Stimulated activated naive B cell treated with anti-CD40 and anti-IgM and Interleukin-4, amounts not matched to agents 10 μg/mL and 1 μg/mL and 100 μg/mL, for 72 hours (primary cell): ENCODE measurements around the gene CTDP1.

Source experiments
- ATAC-seq, 2 donors: fragments of 150-1000 bp; cut with Tn5 transposase; replicated peaks; 2 replicates each; pipeline ENCODE4 v1.10.0; 2021; ENCODE audit warnings: moderate library complexity in 1 of 2
- DNase-seq: peaks from one replicate; pipeline ENCODE4 v3.0.0; 2021
- H3K27ac Mint-ChIP-seq: one replicate; pipeline ENCODE4 v1.8.0; 2022; ENCODE audit warnings: mild to moderate bottlenecking, mixed read lengths
- H3K27me3 Mint-ChIP-seq, 2 donors: one replicate each; pipeline ENCODE4 v1.8.0; 2022; ENCODE audit warnings: mixed read lengths in 2 of 2
- H3K36me3 Mint-ChIP-seq, 2 donors: one replicate each; pipeline ENCODE4 v1.8.0; 2022; ENCODE audit warnings: mixed read lengths in 2 of 2, mild to moderate bottlenecking in 1 of 2
- H3K4me1 Mint-ChIP-seq, 2 donors: one replicate each; pipeline ENCODE4 v1.8.0; 2022; ENCODE audit warnings: mixed read lengths in 2 of 2, mild to moderate bottlenecking in 1 of 2
- H3K4me3 Mint-ChIP-seq, 2 donors: one replicate each; pipeline ENCODE4 v1.8.0; 2022; ENCODE audit warnings: mild to moderate bottlenecking in 2 of 2, mixed read lengths in 2 of 2, moderate library complexity in 1 of 2
- H3K9me3 Mint-ChIP-seq, 2 donors: one replicate each; pipeline ENCODE4 v1.8.0; 2022; ENCODE audit warnings: mixed read lengths in 2 of 2, mild to moderate bottlenecking in 1 of 2

The CTDP1 gene

GRCh38 chr18:79764131-79764530 lies 84.5 kb downstream of the CTDP1 start:
- no peak overlapping the region for H3K4me3 Mint-ChIP-seq
- H3K27me3 Mint-ChIP-seq, result peaks cover 0 to 6% of the 10 kb centered on the region in 2 donors
- H3K9me3 Mint-ChIP-seq, result peaks cover 22 to 23% of the 10 kb centered on the region in 2 donors
- DNase-seq (no peak), ATAC-seq (no peak)
- no peaks in the 10 kb centered on the region for H3K4me1 Mint-ChIP-seq
- no peak overlapping the region for H3K27ac Mint-ChIP-seq
- peaks cover 15 to 30% of the 10 kb centered on the region in 2 donors for H3K36me3 Mint-ChIP-seq

DNA sequence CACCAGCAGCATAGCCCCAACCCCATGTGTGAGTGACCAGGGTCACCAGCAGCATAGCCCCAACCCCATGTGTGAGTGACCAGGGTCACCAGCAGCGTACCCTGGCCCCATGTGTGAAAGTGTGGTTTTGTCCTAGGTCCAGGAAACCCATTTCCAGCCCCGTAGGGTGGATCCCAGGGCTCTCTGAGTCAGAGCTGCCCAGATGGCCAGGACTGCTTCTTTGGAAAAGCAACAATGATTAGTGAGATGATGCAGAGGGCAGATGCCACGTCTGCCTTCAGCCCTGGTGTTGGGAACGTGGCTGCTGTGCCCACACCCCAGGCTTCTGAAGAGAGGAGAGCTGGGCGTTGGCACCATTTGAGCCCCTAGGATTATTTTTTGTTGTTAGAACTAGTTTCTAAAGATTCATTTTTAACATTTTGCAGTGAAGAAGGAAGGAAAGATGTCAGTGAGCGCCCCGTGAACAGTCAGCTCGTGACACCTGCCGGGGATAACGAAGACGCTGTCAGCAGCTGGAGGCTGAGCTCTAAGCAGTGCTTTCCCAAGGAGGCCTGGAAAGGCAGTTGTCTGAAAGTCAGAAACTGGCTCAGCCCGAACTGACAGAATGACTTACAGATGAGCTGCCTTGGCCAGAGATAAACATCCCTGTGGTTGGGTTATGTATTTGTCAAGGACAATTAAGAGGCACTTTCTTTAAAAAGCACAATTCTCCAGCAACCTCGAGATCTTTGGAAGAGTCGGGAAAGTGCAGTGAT lies 86.1 kb downstream of the CTDP1 start:
- Mint-ChIP-seq H3K36me3 (peaks cover 6 to 19% of the 10 kb centered on the region in 2 donors), H3K27me3 (peaks cover 4 to 12% of the 10 kb centered on the region in 2 donors), H3K4me3 (no peak overlapping the region), H3K9me3 (peaks cover 18 to 19% of the 10 kb centered on the region in 2 donors), H3K4me1 (peaks cover 0 to 1% of the 10 kb centered on the region in 2 donors), H3K27ac (no peak overlapping the region)
- DNase-seq, result no peak
- no peak for ATAC-seq

DNA sequence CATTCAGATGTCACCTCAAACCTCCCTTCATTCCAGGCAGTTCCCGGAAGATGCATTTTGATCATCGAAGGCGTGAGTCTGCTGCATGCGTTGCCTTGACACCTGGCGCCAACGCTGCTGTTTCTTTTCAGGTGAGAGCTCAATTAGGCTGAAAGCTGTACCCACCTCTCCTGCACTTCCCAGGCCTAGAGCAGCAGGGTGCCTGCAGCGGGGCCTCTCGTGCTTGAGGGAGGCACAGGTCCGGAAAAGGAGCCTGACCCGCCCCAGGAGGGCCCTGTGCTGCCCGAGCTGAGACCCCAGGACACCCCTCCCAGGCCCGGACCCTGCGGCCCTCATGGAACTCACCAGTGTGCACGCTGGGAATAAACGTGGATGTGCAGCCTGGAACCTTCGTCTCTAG lies 86.7 kb downstream of the CTDP1 start:
- Mint-ChIP-seq H3K27me3 (peaks cover 4 to 12% of the 10 kb centered on the region in 2 donors), H3K27ac (no peak overlapping the region), H3K36me3 (peaks cover 4 to 15% of the 10 kb centered on the region in 2 donors), H3K9me3 (peaks cover 15 to 19% of the 10 kb centered on the region in 2 donors), H3K4me3 (no peak overlapping the region), H3K4me1 (peaks cover 0 to 1% of the 10 kb centered on the region in 2 donors)
- no peak for ATAC-seq
- no peak for DNase-seq

GRCh38 chr18:79768745-79769144 lies 89.1 kb downstream of the CTDP1 start:
- Mint-ChIP-seq H3K27ac (no peak overlapping the region), H3K36me3 (peaks cover 4 to 13% of the 10 kb centered on the region in 2 donors), H3K9me3 (peaks cover 5 to 15% of the 10 kb centered on the region in 2 donors), H3K4me1 (peaks cover 0 to 1% of the 10 kb centered on the region in 2 donors), H3K27me3 (peaks cover 18 to 28% of the 10 kb centered on the region in 2 donors), H3K4me3 (no peak overlapping the region)
- ATAC-seq (no peak), DNase-seq (no peak)

GRCh38 chr18:79769698-79770500 lies 90.3 kb downstream of the CTDP1 start:
- peaks cover 4 to 12% of the 10 kb centered on the region in 2 donors for H3K36me3 Mint-ChIP-seq
- H3K4me1 Mint-ChIP-seq, result peaks cover 0 to 1% of the 10 kb centered on the region in 2 donors
- no peak overlapping the region for H3K27ac Mint-ChIP-seq
- peaks cover 4 to 15% of the 10 kb centered on the region in 2 donors for H3K9me3 Mint-ChIP-seq
- H3K4me3 Mint-ChIP-seq, result no peak overlapping the region
- peaks cover 21 to 32% of the 10 kb centered on the region in 2 donors for H3K27me3 Mint-ChIP-seq
- DNase-seq (no peak), ATAC-seq (no peak)

DNA sequence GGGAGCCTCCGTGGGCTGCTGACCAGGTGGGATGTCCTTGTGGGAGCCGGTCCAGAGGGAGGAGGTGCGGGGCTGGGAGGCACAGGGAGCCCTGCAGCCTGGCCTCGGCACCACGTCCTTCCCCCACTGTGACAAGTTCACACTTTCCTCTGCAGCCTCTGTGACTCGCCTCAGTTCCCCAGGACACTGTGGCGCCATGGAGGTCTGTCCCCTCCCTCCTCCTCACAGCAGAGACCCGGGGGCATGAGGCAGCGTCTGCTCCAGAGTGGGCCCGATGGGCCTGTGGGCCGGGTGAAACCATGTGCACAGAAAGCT lies 90.9 kb downstream of the CTDP1 start:
- DNase-seq (no peak), ATAC-seq (no peak)
- peaks cover 21 to 32% of the 10 kb centered on the region in 2 donors for H3K27me3 Mint-ChIP-seq
- no peak overlapping the region for H3K4me3 Mint-ChIP-seq
- H3K9me3 Mint-ChIP-seq, result peaks cover 4 to 15% of the 10 kb centered on the region in 2 donors
- H3K4me1 Mint-ChIP-seq, result peaks cover 0 to 1% of the 10 kb centered on the region in 2 donors
- H3K36me3 Mint-ChIP-seq, result peaks cover 4 to 12% of the 10 kb centered on the region in 2 donors
- no peak overlapping the region for H3K27ac Mint-ChIP-seq

DNA sequence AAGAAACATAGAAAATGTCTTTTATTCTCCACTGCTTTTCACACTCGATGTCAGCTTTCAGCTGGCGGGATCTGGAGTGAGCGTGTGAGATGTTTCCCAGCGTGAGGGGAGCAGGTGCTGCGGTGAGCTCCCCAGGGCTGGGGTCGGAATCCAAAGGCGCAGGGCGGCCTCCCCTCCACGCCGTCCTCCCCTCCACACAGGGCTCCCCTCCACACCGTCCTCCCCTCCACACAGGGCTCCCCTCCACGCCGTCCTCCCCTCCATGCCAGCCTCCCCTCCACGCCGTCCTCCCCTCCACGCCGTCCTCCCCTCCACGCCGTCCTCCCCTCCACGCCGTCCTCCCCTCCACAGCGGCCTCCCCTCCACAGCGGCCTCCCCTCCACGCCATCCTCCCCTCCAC lies 91.2 kb downstream of the CTDP1 start:
- H3K9me3 Mint-ChIP-seq, result peaks cover 4 to 15% of the 10 kb centered on the region in 2 donors

GRCh38 chr18:79771446-79772107 lies 92.0 kb downstream of the CTDP1 start:
- Mint-ChIP-seq H3K27ac (no peak overlapping the region), H3K4me1 (peaks cover 0 to 1% of the 10 kb centered on the region in 2 donors), H3K4me3 (no peak overlapping the region), H3K27me3 (peaks cover 26 to 39% of the 10 kb centered on the region in 2 donors), H3K9me3 (peaks cover 4 to 15% of the 10 kb centered on the region in 2 donors), H3K36me3 (peaks cover 4 to 12% of the 10 kb centered on the region in 2 donors)
- ATAC-seq (no peak), DNase-seq (no peak)

More for the DNA sequence above, 91.2 kb downstream of the CTDP1 start:
- peaks cover 4 to 12% of the 10 kb centered on the region in 2 donors for H3K36me3 Mint-ChIP-seq
- ATAC-seq (no peak), DNase-seq (no peak)
- H3K27me3 Mint-ChIP-seq, result peaks cover 23 to 34% of the 10 kb centered on the region in 2 donors
- no peak overlapping the region for H3K4me3 Mint-ChIP-seq
- peaks cover 0 to 1% of the 10 kb centered on the region in 2 donors for H3K4me1 Mint-ChIP-seq
- no peak overlapping the region for H3K27ac Mint-ChIP-seq

DNA sequence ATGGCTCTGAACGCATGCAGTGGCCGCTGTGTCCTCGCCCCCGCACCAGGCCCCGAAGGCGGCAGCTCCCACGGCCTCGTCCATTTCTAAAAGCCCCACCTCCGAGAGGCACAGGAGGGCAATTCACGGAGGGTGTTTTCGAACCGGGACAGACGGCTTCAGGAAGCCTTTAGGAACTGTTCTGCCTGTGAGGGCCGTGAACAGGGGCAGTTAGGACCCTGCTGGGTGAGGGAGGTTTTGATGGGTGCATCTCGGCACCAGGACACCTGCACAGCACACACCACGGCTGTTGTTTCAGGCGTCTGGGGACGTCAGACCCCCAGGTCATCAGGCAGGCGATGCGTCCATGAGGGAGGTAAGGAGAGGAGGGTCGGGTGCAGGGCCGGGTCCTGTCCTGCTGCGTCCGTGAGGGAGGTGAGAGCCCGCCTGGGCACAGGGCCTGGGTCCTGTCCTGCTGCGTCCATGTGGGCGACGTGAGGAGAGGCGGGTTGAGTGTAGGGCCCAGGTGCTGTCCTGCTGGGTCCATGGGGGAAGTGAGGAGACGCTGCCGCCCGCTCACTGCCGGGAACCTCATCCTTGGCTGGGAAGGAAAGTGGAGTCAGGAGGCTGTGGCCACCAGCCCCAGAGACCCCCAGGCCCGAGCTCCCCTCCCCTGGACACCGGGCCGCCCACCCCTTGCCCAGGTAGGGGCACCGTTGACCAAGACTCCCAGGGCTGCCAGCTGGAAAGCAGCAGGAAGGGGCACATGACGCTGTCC lies 92.7 kb downstream of the CTDP1 start:
- DNase-seq (no peak), ATAC-seq (no peak)
- H3K27me3 Mint-ChIP-seq, result peaks cover 34 to 46% of the 10 kb centered on the region in 2 donors
- H3K27ac Mint-ChIP-seq, result no peak overlapping the region
- peaks cover 8 to 19% of the 10 kb centered on the region in 2 donors for H3K9me3 Mint-ChIP-seq
- peaks cover 0 to 1% of the 10 kb centered on the region in 2 donors for H3K4me1 Mint-ChIP-seq
- H3K4me3 Mint-ChIP-seq, result no peak overlapping the region
- H3K36me3 Mint-ChIP-seq, result peaks cover 4 to 9% of the 10 kb centered on the region in 2 donors

DNA sequence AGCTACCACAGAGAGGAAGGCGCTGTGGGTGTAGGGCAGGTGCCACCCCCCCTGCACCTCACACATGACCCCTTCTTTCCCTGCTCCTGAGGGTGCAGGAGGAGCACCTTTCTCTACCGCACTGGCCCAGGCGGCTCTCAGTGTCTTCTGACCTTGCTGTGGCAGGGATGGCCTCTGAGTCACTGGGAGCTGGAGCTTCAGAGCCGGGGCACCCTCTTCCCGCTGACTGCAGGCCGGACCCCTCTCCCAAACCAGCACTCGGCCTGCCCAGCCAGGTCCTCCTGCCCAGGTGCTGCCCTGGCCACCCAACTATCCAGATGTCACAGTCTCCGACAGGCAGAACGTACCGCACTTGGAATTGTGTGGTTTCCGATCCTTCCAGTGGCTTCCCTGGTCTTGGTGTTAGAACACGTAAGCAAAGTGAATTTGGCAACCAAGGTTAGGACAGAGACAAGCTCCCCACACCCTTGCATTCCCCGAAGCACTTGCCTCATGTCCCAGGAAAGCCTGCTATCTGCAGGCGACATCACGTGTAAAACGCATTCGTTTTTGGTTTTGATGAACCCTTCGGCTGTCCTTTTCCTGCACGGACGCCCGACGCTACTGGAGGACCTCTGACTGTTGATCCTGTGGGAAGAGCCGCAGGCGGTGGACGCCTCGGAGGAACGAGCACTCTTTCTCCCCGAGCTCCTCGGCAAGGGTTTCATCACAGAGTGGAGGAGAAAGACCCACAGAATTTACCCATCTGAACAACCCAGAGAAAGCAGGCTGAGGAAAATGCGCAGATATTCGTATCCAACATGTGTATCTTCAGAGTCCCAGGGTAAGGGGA lies 93.5 kb downstream of the CTDP1 start:
- H3K9me3 Mint-ChIP-seq, result peaks cover 6 to 19% of the 10 kb centered on the region in 2 donors
- H3K36me3 Mint-ChIP-seq, result peaks cover 0 to 4% of the 10 kb centered on the region in 2 donors
- DNase-seq, result no peak
- no peak for ATAC-seq
- no peak overlapping the region for H3K4me3 Mint-ChIP-seq
- peaks cover 0 to 1% of the 10 kb centered on the region in 2 donors for H3K4me1 Mint-ChIP-seq
- no peak overlapping the region for H3K27ac Mint-ChIP-seq
- H3K27me3 Mint-ChIP-seq, result peaks cover 40 to 48% of the 10 kb centered on the region in 2 donors

DNA sequence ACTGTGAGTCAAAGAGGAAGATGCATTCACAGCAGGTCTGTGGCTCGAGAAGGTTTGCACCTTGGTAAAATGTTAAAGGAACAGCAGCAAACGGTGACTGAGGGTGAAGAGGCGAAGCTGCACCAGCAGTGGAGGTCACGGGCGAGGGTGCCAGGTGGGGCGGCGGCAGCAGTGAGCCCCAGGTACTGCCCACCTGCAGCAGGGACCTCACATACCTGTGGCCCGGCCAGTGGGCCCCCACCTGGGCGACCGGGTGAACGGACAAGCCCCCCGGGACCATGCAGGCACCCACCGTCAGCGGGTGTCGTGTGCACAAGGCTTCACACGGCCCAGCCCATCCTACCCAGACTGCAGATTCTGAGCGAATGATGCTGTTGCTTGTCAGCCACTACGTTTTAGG lies 94.5 kb downstream of the CTDP1 start:
- ATAC-seq (no peak), DNase-seq (no peak)
- peaks cover 47 to 55% of the 10 kb centered on the region in 2 donors for H3K27me3 Mint-ChIP-seq
- no peak overlapping the region for H3K4me3 Mint-ChIP-seq
- no peak overlapping the region for H3K27ac Mint-ChIP-seq
- H3K36me3 Mint-ChIP-seq, result peaks cover 0 to 4% of the 10 kb centered on the region in 2 donors
- peaks cover 6 to 15% of the 10 kb centered on the region in 2 donors for H3K9me3 Mint-ChIP-seq
- peaks cover 0 to 1% of the 10 kb centered on the region in 2 donors for H3K4me1 Mint-ChIP-seq

- no peak overlapping the region for H3K4me3 Mint-ChIP-seq
- ATAC-seq (no peak), DNase-seq (no peak)
- H3K27ac Mint-ChIP-seq, result no peak overlapping the region
- H3K27me3 Mint-ChIP-seq, result peaks cover 43 to 49% of the 10 kb centered on the region in 2 donors
- H3K9me3 Mint-ChIP-seq, result peaks cover 6 to 12% of the 10 kb centered on the region in 2 donors
- H3K4me1 Mint-ChIP-seq, result no peaks in the 10 kb centered on the region
- no peaks in the 10 kb centered on the region for H3K36me3 Mint-ChIP-seq
Observed at GRCh38 chr18:79775441-79776221, 96.0 kb downstream of the CTDP1 start.
